Upper lobe of right lung (tissue), 1 donor: ENCODE measurements around the gene STXBP2. TPM values are rescaled to one million over a fixed set of nuclear protein-coding genes. Genes with fewer than 3 reads are reported as not detected.

Experiments
- ATAC-seq: fragments of 200-7000 bp; cut with Tn5 transposase; one replicate; pipeline ENCODE4 v1.9.1; 2020; ENCODE audit warnings: mild to moderate bottlenecking, moderate library complexity
- DNase-seq: peaks from one replicate; pipeline ENCODE4 v3.0.0-alpha.2; 2020
- H3K27ac ChIP-seq: fragments of 200-600 bp; one replicate; pipeline ENCODE4 v1.8.0; 2022
- H3K27me3 ChIP-seq: fragments of 200-600 bp; one replicate; pipeline ENCODE4 v1.8.0; 2022; ENCODE audit warnings: mild to moderate bottlenecking
- H3K36me3 ChIP-seq: fragments of 200-600 bp; one replicate; pipeline ENCODE4 v1.8.0; 2022
- H3K4me1 ChIP-seq: fragments of 200-600 bp; one replicate; pipeline ENCODE4 v1.8.0; 2022
- H3K4me3 ChIP-seq: fragments of 200-600 bp; one replicate; pipeline ENCODE4 v1.8.0; 2022; ENCODE audit warnings: mild to moderate bottlenecking
- H3K9me3 ChIP-seq: fragments of 200-600 bp; one replicate; pipeline ENCODE4 v1.8.0; 2022
- CTCF ChIP-seq: fragments of 200-600 bp; IDR thresholded peaks from one replicate; pipeline ENCODE4 v1.8.0; 2022; ENCODE audit warnings: antibody characterized with exemption
- intact Hi-C: fragments of 100-400 bp; cut with DNase I; formaldehyde crosslinking; loops from one replicate; pipeline ENCODE4 v1.11.0; 2022
- total RNA-seq: library from RNA; stranded (reverse); fragmentation: NEBNext Ultra II Directional; extraction: Animal tissue kit (Norgen Biotek cat#: 25700); gene quantifications from one replicate; pipeline ENCODE4 v1.2.1, GENCODE V29; 2021
- donor health status: DM: no; HTN: yes; CAD: no; lungs with severe emphysema.

Gene STXBP2
- total RNA-seq, 1 donor from 2014 or later: 162 TPM

- Histone ChIP-seq H3K4me1 (peaks cover 4% of the 10 kb centered on the region), H3K4me3 (no peak overlapping the region), H3K9me3 (no peaks in the 10 kb centered on the region), H3K27ac (no peak overlapping the region), H3K27me3 (no peaks in the 10 kb centered on the region), H3K36me3 (peaks cover 10% of the 10 kb centered on the region)
- no peak for ATAC-seq
- no peak for TF ChIP-seq CTCF
- DNase-seq: no peak
- intact Hi-C loops: no loop called here
Observed at GRCh38 chr19:7648265-7649014, 11.5 kb downstream of the STXBP2 start.

- Histone ChIP-seq H3K4me1 (peaks cover 4% of the 10 kb centered on the region), H3K36me3 (peaks cover 2% of the 10 kb centered on the region), H3K27ac (no peak overlapping the region), H3K9me3 (no peaks in the 10 kb centered on the region), H3K27me3 (no peaks in the 10 kb centered on the region), H3K4me3 (no peak overlapping the region)
- intact Hi-C loops: no loop called here
- ATAC-seq: no peak
- no peak for DNase-seq
- no peak for TF ChIP-seq CTCF
Observed at GRCh38 chr19:7650148-7650547, 13.2 kb downstream of the STXBP2 start.

- peak; percentile 98 for TF ChIP-seq CTCF
- H3K4me1 ChIP-seq: peaks cover 4% of the 10 kb centered on the region
- H3K27me3 ChIP-seq: no peaks in the 10 kb centered on the region
- no peaks in the 10 kb centered on the region for H3K9me3 ChIP-seq
- no peaks in the 10 kb centered on the region for H3K36me3 ChIP-seq
- H3K4me3 ChIP-seq: peak overlapping the region; percentile 33
- DNase-seq (peak; percentile 93), ATAC-seq (peak; percentile 88)
- no peak overlapping the region for H3K27ac ChIP-seq
- intact Hi-C loops: no loop called here
Observed at GRCh38 chr19:7652061-7652641, 15.2 kb downstream of the STXBP2 start.

- TF ChIP-seq CTCF: no peak
- DNase-seq (no peak), ATAC-seq (no peak)
- intact Hi-C loops: no loop called here
- no peaks in the 10 kb centered on the region for H3K9me3 ChIP-seq
- peaks cover 11% of the 10 kb centered on the region for H3K4me1 ChIP-seq
- no peak overlapping the region for H3K4me3 ChIP-seq
- no peak overlapping the region for H3K27ac ChIP-seq
- H3K36me3 ChIP-seq: no peaks in the 10 kb centered on the region
- H3K27me3 ChIP-seq: no peaks in the 10 kb centered on the region
Observed at GRCh38 chr19:7654401-7654800, 17.5 kb downstream of the STXBP2 start.

- no peak for TF ChIP-seq CTCF
- Histone ChIP-seq H3K27ac (peak overlapping the region; percentile 79), H3K27me3 (no peaks in the 10 kb centered on the region), H3K36me3 (no peaks in the 10 kb centered on the region), H3K4me1 (peaks cover 11% of the 10 kb centered on the region), H3K4me3 (no peak overlapping the region), H3K9me3 (no peaks in the 10 kb centered on the region)
- intact Hi-C loops: no loop called here
- DNase-seq: no peak
- peak; percentile 49 for ATAC-seq
Observed at GRCh38 chr19:7655581-7655980, 18.7 kb downstream of the STXBP2 start.
